Peyer's patch (tissue), 4 donors: Measurements from ENCODE around the gene ZNF3. TPM values are rescaled to one million over a fixed set of nuclear protein-coding genes. Genes with fewer than 3 reads are reported as not detected.

Experiments used
- DNase-seq, 3 donors: peaks; one replicate each; pipeline ENCODE4 v3.0.0-alpha.2; 2017 to 2019
- H3K27ac ChIP-seq, 4 donors: fragments of 200-600 bp; sonication (generic); one replicate each; pipeline ENCODE4 v1.5.1; 2016 to 2019
- H3K27me3 ChIP-seq, 2 donors: fragments of 200-600 bp; sonication (generic); one replicate each; pipeline ENCODE4 v1.5.1; 2019
- H3K36me3 ChIP-seq, 3 donors: fragments of 200-600 bp; sonication (generic); one replicate each; pipeline ENCODE4 v1.5.1; 2016 to 2019
- H3K4me1 ChIP-seq, 4 donors: fragments of 200-600 bp; sonication (generic); one replicate each; pipeline ENCODE4 v1.5.1; 2016 to 2019
- H3K4me3 ChIP-seq, 4 donors: fragments of 200-600 bp; sonication (generic); 1 replicate in 3 of 4; 2 replicates in 1 of 4; pipeline ENCODE4 v1.5.1; 2016 to 2019; ENCODE audit warnings: mild to moderate bottlenecking in 1 of 4
- H3K9me3 ChIP-seq, 4 donors: fragments of 200-600 bp; sonication (generic); one replicate each; pipeline ENCODE4 v1.5.1; 2016 to 2019; ENCODE audit warnings: mild to moderate bottlenecking in 1 of 4
- POLR2A ChIP-seq, 2 donors: fragments of 450-650 bp; IDR thresholded peaks; one replicate each; pipeline ENCODE4 v1.5.1; 2017; ENCODE audit warnings: antibody characterized with exemption in 2 of 2, mild to moderate bottlenecking in 2 of 2, moderate library complexity in 2 of 2
- total RNA-seq, 4 donors: library from RNA; depleted of rRNA; stranded (reverse); fragments of >200 nt; gene quantifications; one replicate each; pipeline ENCODE4 v1.1.0, GENCODE V29; 2016
- TF ChIP-seq, protein P1 (sequence below), 6 experiments: fragments of 450-650 bp in 4 of 6; fragments of 200-600 bp in 2 of 6; sonication (generic) in 1 of 6; IDR thresholded peaks; one replicate each; pipeline ENCODE4 v1.5.1; 2017 to 2019; ENCODE audit warnings: antibody characterized with exemption in 6 of 6, mild to moderate bottlenecking in 3 of 6, moderate library complexity in 1 of 6

The ZNF3 gene
- total RNA-seq, 4 donors from 2014 or later: 52.8 to 93.8 (median 67.8) TPM

DNA sequence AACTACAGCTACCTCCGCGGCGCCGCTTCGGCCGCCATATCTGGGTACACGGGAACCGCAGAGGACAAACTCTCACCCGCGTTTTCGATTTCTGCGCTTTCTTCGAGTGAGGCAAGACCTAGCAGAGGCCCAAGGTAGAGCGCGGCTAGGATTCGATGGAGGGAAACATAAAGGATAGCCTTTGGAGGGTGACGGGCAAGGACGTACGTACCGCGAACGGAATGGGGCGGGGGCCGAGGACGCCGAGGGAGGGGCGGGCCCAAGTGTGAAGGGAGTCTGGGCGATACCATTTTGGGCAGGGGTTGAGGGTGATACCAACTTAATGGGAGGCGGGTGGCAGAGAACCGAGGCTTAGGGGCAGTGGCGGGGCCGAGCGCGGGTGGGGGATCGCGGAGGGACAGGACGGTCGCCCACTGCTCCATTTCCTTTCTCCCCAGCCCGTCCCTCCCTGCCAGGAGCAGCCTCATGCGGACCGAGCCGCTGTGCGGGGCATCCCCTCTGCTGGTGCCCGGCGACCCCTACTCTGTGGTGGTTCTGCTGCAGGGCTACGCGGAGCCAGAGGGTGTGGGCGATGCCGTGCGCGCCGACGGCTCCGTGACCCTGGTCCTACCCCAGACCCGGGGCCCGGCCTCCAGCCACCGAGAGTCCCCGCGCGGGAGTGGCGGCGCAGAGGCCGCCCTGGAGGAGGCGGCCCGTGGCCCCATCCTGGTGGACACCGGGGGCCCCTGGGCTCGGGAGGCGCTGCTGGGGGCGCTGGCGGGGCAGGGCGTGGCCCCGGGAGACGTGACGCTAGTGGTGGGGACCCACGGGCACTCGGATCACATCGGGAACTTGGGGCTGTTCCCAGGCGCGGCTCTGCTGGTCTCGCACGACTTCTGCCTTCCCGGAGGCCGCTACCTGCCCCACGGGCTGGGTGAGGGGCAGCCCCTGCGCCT, 45.7 kb upstream of the ZNF3 start, which contains the start of gene MBLAC1:
MBLAC1 (plus strand) TSS at position 37 of the 935 bp plus-strand sequence; CDS start at position 466, 429 bp downstream.
- no peaks in the 10 kb centered on the region for H3K36me3 ChIP-seq
- TF ChIP-seq, protein P1, sequence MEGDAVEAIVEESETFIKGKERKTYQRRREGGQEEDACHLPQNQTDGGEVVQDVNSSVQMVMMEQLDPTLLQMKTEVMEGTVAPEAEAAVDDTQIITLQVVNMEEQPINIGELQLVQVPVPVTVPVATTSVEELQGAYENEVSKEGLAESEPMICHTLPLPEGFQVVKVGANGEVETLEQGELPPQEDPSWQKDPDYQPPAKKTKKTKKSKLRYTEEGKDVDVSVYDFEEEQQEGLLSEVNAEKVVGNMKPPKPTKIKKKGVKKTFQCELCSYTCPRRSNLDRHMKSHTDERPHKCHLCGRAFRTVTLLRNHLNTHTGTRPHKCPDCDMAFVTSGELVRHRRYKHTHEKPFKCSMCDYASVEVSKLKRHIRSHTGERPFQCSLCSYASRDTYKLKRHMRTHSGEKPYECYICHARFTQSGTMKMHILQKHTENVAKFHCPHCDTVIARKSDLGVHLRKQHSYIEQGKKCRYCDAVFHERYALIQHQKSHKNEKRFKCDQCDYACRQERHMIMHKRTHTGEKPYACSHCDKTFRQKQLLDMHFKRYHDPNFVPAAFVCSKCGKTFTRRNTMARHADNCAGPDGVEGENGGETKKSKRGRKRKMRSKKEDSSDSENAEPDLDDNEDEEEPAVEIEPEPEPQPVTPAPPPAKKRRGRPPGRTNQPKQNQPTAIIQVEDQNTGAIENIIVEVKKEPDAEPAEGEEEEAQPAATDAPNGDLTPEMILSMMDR (IDR thresholded peaks at IDR 0.05): no peak
- peak; percentile 79 to 85 for TF ChIP-seq POLR2A (IDR thresholded peaks at IDR 0.05)
- H3K9me3 ChIP-seq: no peaks in the 10 kb centered on the region
- H3K4me3 ChIP-seq: peak within 1 kb of the TSS; percentile 65 to 97 (median 92)
- peak within 1 kb of the TSS; percentile 97 to 99 (median 98) for H3K27ac ChIP-seq
- H3K4me1 ChIP-seq: peaks cover 0 to 53% (median 11%) of the 10 kb centered on the region in 4 donors
- H3K27me3 ChIP-seq: no peaks in the 10 kb centered on the region
- DNase-seq: peak; percentile 92 to 96 (median 93)

DNA sequence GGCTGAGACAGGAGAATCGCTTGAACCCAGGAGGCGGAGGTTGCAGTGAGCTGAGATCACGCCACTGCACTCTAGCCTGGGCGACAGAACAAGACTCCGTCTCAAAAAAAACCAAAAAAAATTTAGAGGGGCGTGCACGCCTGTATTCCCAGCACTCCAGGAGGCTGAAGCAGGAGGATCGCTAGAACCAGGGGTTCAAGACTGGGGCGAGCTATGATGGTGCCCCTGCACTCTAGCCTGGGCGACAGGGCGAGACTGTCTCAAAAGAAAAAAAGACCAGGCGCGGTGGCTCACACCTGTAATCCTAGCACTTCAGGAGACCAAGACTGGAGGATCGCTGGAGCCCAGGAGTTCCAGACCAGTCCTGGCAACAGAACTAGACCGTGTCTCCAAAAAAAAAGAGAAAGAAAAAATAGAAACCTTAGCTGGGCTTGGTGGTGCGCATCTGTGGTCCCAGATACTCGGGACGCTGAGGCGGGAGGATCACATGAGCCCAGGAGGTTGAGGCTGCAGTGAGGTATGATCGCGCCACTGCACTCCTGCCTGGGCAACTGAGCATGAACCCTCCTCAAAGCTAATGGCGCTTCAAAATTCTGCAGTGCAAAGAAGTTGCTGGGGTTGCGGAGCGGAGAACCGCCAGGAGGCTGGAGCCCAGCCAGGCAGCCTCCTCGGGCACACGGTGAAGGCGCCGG, 44.9 kb upstream of the ZNF3 start:
- no peaks in the 10 kb centered on the region for H3K27me3 ChIP-seq
- H3K4me1 ChIP-seq: peaks cover 0 to 45% (median 11%) of the 10 kb centered on the region in 4 donors
- no peaks in the 10 kb centered on the region for H3K9me3 ChIP-seq
- peak overlapping the region; percentile 65 to 97 (median 92) for H3K4me3 ChIP-seq
- TF ChIP-seq POLR2A (IDR thresholded peaks at IDR 0.05): no peak
- TF ChIP-seq, protein P1 (IDR thresholded peaks at IDR 0.05): peak in 2 of 6 experiments; percentile 9 to 18
- peak overlapping the region; percentile 97 to 99 (median 98) for H3K27ac ChIP-seq
- H3K36me3 ChIP-seq: no peaks in the 10 kb centered on the region
- DNase-seq: peak in 1 of 3 donors; percentile 67

DNA sequence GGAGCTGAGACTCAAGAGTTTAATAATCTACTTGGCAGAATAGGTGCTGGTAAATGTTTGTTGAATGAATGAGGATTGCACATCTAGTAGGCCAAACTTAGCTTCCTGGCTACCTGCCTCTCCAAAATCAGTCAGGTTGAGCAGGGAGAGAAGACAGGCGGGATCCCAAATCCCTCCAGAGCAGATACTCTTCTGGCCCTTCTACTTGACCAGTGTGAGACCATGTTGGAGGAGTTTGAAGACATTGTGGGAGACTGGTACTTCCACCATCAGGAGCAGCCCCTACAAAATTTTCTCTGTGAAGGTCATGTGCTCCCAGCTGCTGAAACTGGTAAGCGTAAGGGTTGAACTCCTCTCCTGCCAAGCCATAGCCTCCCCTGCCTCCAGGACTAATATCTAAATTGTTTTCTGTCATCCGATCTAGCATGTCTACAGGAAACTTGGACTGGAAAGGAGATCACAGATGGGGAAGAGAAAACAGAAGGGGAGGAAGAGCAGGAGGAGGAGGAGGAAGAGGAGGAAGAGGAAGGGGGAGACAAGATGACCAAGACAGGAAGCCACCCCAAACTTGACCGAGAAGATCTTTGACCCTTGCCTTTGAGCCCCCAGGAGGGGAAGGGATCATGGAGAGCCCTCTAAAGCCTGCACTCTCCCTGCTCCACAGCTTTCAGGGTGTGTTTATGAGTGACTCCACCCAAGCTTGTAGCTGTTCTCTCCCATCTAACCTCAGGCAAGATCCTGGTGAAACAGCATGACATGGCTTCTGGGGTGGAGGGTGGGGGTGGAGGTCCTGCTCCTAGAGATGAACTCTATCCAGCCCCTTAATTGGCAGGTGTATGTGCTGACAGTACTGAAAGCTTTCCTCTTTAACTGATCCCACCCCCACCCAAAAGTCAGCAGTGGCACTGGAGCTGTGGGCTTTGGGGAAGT, 43.0 kb upstream of the ZNF3 start:
- DNase-seq: no peak
- Histone ChIP-seq H3K4me1 (peaks cover 5 to 42% (median 16%) of the 10 kb centered on the region in 4 donors), H3K27me3 (no peaks in the 10 kb centered on the region), H3K36me3 (no peaks in the 10 kb centered on the region), H3K4me3 (peak overlapping the region in 1 of 4 donors; percentile 97), H3K27ac (peak overlapping the region in 3 of 4 donors; percentile 97 to 99 (median 98)), H3K9me3 (no peaks in the 10 kb centered on the region)
- no peak for TF ChIP-seq POLR2A (IDR thresholded peaks at IDR 0.05)
- TF ChIP-seq, protein P1 (IDR thresholded peaks at IDR 0.05): no peak

DNA sequence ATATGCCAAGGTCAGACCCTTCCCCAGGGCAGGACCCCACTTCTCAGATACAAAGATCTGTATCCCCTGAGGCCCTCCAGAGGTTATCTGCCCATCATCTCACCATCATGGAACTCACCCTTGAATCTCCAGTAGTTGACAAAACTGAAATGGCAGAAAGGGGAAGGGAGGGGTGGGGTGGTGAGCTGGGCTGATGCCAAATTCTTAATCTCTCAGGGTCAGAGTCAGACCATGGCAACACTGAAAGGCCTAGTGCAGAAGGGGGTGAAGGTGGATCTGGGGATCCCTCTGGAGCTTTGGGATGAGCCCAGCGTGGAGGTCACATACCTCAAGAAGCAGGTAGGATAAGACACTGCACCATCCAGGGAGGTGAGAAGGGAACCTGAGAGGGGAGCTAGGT, 41.0 kb upstream of the ZNF3 start:
- no peak for DNase-seq
- no peaks in the 10 kb centered on the region for H3K27me3 ChIP-seq
- H3K9me3 ChIP-seq: no peaks in the 10 kb centered on the region
- peaks cover 5 to 41% (median 16%) of the 10 kb centered on the region in 4 donors for H3K4me1 ChIP-seq
- no peaks in the 10 kb centered on the region for H3K36me3 ChIP-seq
- TF ChIP-seq, protein P1 (IDR thresholded peaks at IDR 0.05): no peak
- TF ChIP-seq POLR2A (IDR thresholded peaks at IDR 0.05): no peak
- H3K27ac ChIP-seq: no peak overlapping the region
- no peak overlapping the region for H3K4me3 ChIP-seq

DNA sequence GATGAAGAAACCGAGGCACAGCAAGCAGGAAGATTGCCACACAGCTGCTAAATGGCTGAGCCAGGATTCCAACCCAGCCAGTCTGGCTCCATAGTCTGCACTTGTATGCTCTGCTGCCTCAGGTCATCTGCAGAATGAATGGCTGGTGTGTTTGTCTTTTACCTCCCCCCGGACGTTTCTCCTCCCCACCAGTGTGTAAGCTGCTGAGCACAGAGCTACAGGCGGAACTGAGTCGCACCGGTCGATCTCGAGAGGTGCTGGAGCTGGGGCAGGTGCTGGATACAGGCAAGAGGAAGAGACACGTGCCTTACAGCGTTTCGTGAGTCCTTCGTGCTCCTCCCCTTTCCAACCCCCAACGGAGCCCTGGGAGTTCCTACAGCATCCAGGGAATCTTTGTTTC, 40.5 kb upstream of the ZNF3 start:
- TF ChIP-seq, protein P1 (IDR thresholded peaks at IDR 0.05): no peak
- TF ChIP-seq POLR2A (IDR thresholded peaks at IDR 0.05): no peak
- Histone ChIP-seq H3K36me3 (no peaks in the 10 kb centered on the region), H3K27ac (no peak overlapping the region), H3K4me3 (no peak overlapping the region), H3K4me1 (peaks cover 5 to 41% (median 16%) of the 10 kb centered on the region in 4 donors), H3K9me3 (no peaks in the 10 kb centered on the region), H3K27me3 (no peaks in the 10 kb centered on the region)
- no peak for DNase-seq
